Keratinocyte (primary cell): ENCODE data around the gene GPR137B. TPM values are rescaled to one million over a fixed set of nuclear protein-coding genes. Genes with fewer than 3 reads are reported as not detected.

Source experiments
- DNase-seq: peaks from one replicate; pipeline ENCODE4 v3.0.0-alpha.2; 2011; ENCODE audit warnings: low read depth, missing footprints, low spot score
- FAIRE-seq: peaks from 2 replicates; lab custom pipeline; 2011; peaks lifted over from hg19 to GRCh38; lab: Jason Lieb, UNC
- H2AFZ ChIP-seq: 2 replicates; pipeline ENCODE4 v1.6.0; 2012; ENCODE audit warnings: low read length, control low read depth, inconsistent platforms; ENCODE audit not compliant: control insufficient read depth
- H3K27ac ChIP-seq: 2 replicates; pipeline ENCODE4 v1.5.1; 2011; ENCODE audit warnings: low read length; ENCODE audit not compliant: control insufficient read depth, insufficient read depth
- H3K27me3 ChIP-seq: 3 replicates; pipeline ENCODE4 v1.6.0; 2011; ENCODE audit warnings: low read length; ENCODE audit not compliant: control insufficient read depth, insufficient read depth; ENCODE audit errors: extremely low read depth
- H3K36me3 ChIP-seq, 2 experiments: 2 replicates in 1 of 2; 3 replicates in 1 of 2; pipeline ENCODE4 v1.5.1; 2011; ENCODE audit warnings: low read length in 2 of 2, mild to moderate bottlenecking in 1 of 2; ENCODE audit not compliant: control insufficient read depth in 2 of 2, insufficient read depth in 2 of 2; ENCODE audit errors: extremely low read depth in 1 of 2
- H3K4me1 ChIP-seq: 3 replicates; pipeline ENCODE4 v1.5.1; 2011; ENCODE audit warnings: low read length; ENCODE audit not compliant: control insufficient read depth, insufficient read depth; ENCODE audit errors: extremely low read depth
- H3K4me2 ChIP-seq: 3 replicates; pipeline ENCODE4 v1.6.0; 2011; ENCODE audit warnings: low read depth, low read length; ENCODE audit not compliant: control insufficient read depth, insufficient read depth; ENCODE audit errors: extremely low read depth
- H3K4me3 ChIP-seq, 3 experiments: fragments of 200-600 bp in 1 of 3; sonication (generic) in 1 of 3; 2 replicates in 2 of 3; 3 replicates in 1 of 3; pipeline ENCODE4 v1.5.1; 2011 to 2016; ENCODE audit warnings: low read length in 3 of 3, mild to moderate bottlenecking in 3 of 3, control low read depth in 2 of 3, inconsistent platforms in 1 of 3, low read depth in 1 of 3, mixed read lengths in 1 of 3, mixed run types in 1 of 3, moderate library complexity in 1 of 3; ENCODE audit not compliant: control insufficient read depth in 2 of 3, insufficient read depth in 2 of 3; ENCODE audit errors: extremely low read depth in 1 of 3
- H3K79me2 ChIP-seq: 2 replicates; pipeline ENCODE4 v1.6.0; 2012; ENCODE audit warnings: low read length; ENCODE audit not compliant: control insufficient read depth, insufficient read depth
- H3K9ac ChIP-seq: 3 replicates; pipeline ENCODE4 v1.6.0; 2011; ENCODE audit warnings: low read length; ENCODE audit not compliant: control insufficient read depth, insufficient read depth; ENCODE audit errors: extremely low read depth
- H3K9me1 ChIP-seq: 3 replicates; pipeline ENCODE4 v1.6.0; 2011; ENCODE audit warnings: low read length; ENCODE audit not compliant: control insufficient read depth, insufficient read depth; ENCODE audit errors: extremely low read depth
- H3K9me3 ChIP-seq: 2 replicates; pipeline ENCODE4 v1.5.1; 2012; ENCODE audit warnings: low read depth, low read length; ENCODE audit not compliant: control insufficient read depth
- H4K20me1 ChIP-seq: 3 replicates; pipeline ENCODE4 v1.6.0; 2011; ENCODE audit warnings: low read length; ENCODE audit not compliant: control insufficient read depth, insufficient read depth; ENCODE audit errors: extremely low read depth
- EZH2 ChIP-seq: IDR thresholded peaks from one replicate; pipeline ENCODE4 v1.6.1; 2012; ENCODE audit warnings: inconsistent platforms, mild to moderate bottlenecking, low read length, moderate library complexity
- dilution Hi-C: fragments of 300-500 bp; cut with MboI; formaldehyde crosslinking; loops from one replicate; pipeline ENCODE4 v1.7.0; 2020; ENCODE audit warnings: low sequenced_read_pairs; ENCODE audit not compliant: extremely low pct_ligation_motif_present
- polyA plus RNA-seq, 5 experiments: library from polyadenylated mRNA; depleted of rRNA in 3 of 5; stranded (reverse) in 3 of 5; stranded (forward) in 1 of 5; unstranded in 1 of 5; fragments of >200 nt; gene quantifications; 1 replicate in 1 of 5; 2 replicates in 3 of 5; 3 replicates in 1 of 5; pipeline versions ENCODE4 v1.2.1 to v1.2.3, GENCODE V29; 2011 to 2012; ENCODE audit warnings: missing spikeins in 2 of 5, low read depth in 1 of 5, low replicate concordance in 1 of 5
- TF ChIP-seq, protein P1 (sequence below), 3 experiments: IDR thresholded peaks in 1 of 3; conservative IDR thresholded peaks in 1 of 3; optimal IDR thresholded peaks in 1 of 3; 2 replicates in 2 of 3; 3 replicates in 1 of 3; pipeline versions ENCODE3 to v1.5.1; 2011; ENCODE audit warnings: low read length in 3 of 3, mild to moderate bottlenecking in 3 of 3, moderate library complexity in 2 of 3, control low read depth in 1 of 3, inconsistent platforms in 1 of 3; ENCODE audit not compliant: insufficient read depth in 2 of 3; ENCODE audit errors: extremely low read depth in 1 of 3

GPR137B gene
- polyA plus RNA-seq, 1 donor (not counting 4 experiments of a cell fraction or from before 2014, with no cell fraction given) = 7.1 TPM

GRCh38 chr1:236166041-236166440, 23.7 kb downstream of the GPR137B start:
- Histone ChIP-seq H4K20me1 (no peaks in the 10 kb centered on the region), H2AFZ (no peak overlapping the region), H3K27ac (no peak overlapping the region), H3K9me1 (no peaks in the 10 kb centered on the region), H3K36me3 (peaks cover 0 to 3% of the 10 kb centered on the region in 2 experiments), H3K4me1 (no peaks in the 10 kb centered on the region), H3K9ac (no peak overlapping the region), H3K4me2 (no peak overlapping the region), H3K9me3 (peaks cover 3% of the 10 kb centered on the region), H3K4me3 (no peak overlapping the region), H3K79me2 (no peaks in the 10 kb centered on the region), H3K27me3 (no peaks in the 10 kb centered on the region)
- DNase-seq = no peak
- dilution Hi-C loops = no loop called here
- TF ChIP-seq EZH2 = no peak
- TF ChIP-seq, protein P1, sequence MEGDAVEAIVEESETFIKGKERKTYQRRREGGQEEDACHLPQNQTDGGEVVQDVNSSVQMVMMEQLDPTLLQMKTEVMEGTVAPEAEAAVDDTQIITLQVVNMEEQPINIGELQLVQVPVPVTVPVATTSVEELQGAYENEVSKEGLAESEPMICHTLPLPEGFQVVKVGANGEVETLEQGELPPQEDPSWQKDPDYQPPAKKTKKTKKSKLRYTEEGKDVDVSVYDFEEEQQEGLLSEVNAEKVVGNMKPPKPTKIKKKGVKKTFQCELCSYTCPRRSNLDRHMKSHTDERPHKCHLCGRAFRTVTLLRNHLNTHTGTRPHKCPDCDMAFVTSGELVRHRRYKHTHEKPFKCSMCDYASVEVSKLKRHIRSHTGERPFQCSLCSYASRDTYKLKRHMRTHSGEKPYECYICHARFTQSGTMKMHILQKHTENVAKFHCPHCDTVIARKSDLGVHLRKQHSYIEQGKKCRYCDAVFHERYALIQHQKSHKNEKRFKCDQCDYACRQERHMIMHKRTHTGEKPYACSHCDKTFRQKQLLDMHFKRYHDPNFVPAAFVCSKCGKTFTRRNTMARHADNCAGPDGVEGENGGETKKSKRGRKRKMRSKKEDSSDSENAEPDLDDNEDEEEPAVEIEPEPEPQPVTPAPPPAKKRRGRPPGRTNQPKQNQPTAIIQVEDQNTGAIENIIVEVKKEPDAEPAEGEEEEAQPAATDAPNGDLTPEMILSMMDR (optimal IDR thresholded peaks at IDR 0.05 in 1 of 3, IDR thresholded peaks at IDR 0.05 in 1 of 3, conservative IDR thresholded peaks at IDR 0.05 in 1 of 3; ENCODE audit: extremely low read depth in 1 of 3, insufficient read depth in 2 of 3, low read length in 3 of 3) = no peak
- no peak for FAIRE-seq

DNA sequence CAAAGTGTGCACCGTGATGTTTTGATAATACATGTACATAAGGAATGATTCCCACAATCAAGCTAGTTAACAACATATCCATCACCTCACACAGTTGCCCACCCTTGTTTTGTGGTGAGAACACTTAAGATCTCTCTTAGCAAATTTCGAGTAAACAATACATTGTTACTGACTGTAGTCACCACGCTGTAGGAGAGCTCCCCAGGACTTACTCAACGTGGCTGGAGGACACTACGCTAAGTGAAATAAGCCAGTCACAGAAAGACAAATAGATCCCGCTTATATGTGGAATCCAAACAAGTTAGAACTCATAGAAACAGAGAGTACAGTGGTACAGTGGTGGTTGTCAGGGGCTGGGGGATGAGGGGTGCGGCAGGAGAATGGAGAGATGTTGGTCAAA, 24.8 kb downstream of the GPR137B start:
- H2AFZ ChIP-seq = no peak overlapping the region
- no peaks in the 10 kb centered on the region for H4K20me1 ChIP-seq
- FAIRE-seq (no peak), DNase-seq (no peak)
- no peak overlapping the region for H3K4me3 ChIP-seq
- dilution Hi-C loops = no loop called here
- H3K9ac ChIP-seq = no peak overlapping the region
- no peak overlapping the region for H3K27ac ChIP-seq
- no peaks in the 10 kb centered on the region for H3K9me1 ChIP-seq
- H3K27me3 ChIP-seq = no peaks in the 10 kb centered on the region
- no peak overlapping the region for H3K4me2 ChIP-seq
- peaks cover 0 to 3% of the 10 kb centered on the region in 2 experiments for H3K36me3 ChIP-seq
- no peaks in the 10 kb centered on the region for H3K79me2 ChIP-seq
- TF ChIP-seq EZH2 = no peak
- TF ChIP-seq, protein P1 (optimal IDR thresholded peaks at IDR 0.05 in 1 of 3, IDR thresholded peaks at IDR 0.05 in 1 of 3, conservative IDR thresholded peaks at IDR 0.05 in 1 of 3; ENCODE audit: extremely low read depth in 1 of 3, insufficient read depth in 2 of 3, low read length in 3 of 3) = no peak
- no peaks in the 10 kb centered on the region for H3K9me3 ChIP-seq
- no peaks in the 10 kb centered on the region for H3K4me1 ChIP-seq
